Measurements from ENCODE around the gene GABRG3.

DNA sequence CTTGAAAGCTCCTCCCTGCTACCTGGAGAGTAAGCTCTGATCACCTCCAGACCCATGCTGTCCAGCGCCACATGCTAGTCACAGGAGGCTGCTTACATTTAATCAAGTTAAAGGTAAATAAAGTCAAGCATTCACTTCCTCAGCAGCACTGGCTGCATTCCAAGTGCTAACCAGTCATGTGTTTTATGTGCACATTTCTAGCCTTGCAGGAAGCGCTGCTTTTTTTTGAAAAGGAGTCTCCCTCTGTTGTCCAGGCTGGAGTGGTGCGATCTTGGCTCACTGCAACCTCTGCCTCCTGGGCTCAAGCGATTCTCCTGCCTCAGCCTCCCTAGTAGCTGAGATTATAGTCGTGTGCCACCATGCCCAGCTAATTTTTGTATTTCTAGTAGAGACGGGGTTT, 279.2 kb downstream of the GABRG3 start:
- TF ChIP-seq, protein P1, sequence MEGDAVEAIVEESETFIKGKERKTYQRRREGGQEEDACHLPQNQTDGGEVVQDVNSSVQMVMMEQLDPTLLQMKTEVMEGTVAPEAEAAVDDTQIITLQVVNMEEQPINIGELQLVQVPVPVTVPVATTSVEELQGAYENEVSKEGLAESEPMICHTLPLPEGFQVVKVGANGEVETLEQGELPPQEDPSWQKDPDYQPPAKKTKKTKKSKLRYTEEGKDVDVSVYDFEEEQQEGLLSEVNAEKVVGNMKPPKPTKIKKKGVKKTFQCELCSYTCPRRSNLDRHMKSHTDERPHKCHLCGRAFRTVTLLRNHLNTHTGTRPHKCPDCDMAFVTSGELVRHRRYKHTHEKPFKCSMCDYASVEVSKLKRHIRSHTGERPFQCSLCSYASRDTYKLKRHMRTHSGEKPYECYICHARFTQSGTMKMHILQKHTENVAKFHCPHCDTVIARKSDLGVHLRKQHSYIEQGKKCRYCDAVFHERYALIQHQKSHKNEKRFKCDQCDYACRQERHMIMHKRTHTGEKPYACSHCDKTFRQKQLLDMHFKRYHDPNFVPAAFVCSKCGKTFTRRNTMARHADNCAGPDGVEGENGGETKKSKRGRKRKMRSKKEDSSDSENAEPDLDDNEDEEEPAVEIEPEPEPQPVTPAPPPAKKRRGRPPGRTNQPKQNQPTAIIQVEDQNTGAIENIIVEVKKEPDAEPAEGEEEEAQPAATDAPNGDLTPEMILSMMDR (conservative IDR thresholded peaks at IDR 0.05; ENCODE audit: low read depth in 2 of 2): 0 out of 4 replicates have a peak, but pooled peaks of 1 of the 2 experiments have one; percentile 5
- TF ChIP-seq, protein P2, sequence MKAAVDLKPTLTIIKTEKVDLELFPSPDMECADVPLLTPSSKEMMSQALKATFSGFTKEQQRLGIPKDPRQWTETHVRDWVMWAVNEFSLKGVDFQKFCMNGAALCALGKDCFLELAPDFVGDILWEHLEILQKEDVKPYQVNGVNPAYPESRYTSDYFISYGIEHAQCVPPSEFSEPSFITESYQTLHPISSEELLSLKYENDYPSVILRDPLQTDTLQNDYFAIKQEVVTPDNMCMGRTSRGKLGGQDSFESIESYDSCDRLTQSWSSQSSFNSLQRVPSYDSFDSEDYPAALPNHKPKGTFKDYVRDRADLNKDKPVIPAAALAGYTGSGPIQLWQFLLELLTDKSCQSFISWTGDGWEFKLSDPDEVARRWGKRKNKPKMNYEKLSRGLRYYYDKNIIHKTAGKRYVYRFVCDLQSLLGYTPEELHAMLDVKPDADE (IDR thresholded peaks at IDR 0.05): no peak
- no peak for TF ChIP-seq CREB1 (CRISPR knock-in tag; IDR thresholded peaks at IDR 0.05; ENCODE audit: low read depth)
- no peak for TF ChIP-seq EZH2 (IDR thresholded peaks at IDR 0.05; ENCODE audit: low read depth, unreplicated experiment)
- TF ChIP-seq JUNB (IDR thresholded peaks at IDR 0.05; ENCODE audit: unreplicated experiment): no peak
- TF ChIP-seq POLR2AphosphoS5 (IDR thresholded peaks at IDR 0.05; ENCODE audit: low read depth): no peak
- TF ChIP-seq ZNF331 (CRISPR knock-in tag; IDR thresholded peaks at IDR 0.05; ENCODE audit: low read depth): no peak
- no peak for TF ChIP-seq EZH2phosphoT487 (IDR thresholded peaks at IDR 0.05; ENCODE audit: unreplicated experiment)

Data from GM23338 (cell line).